Measurements from ENCODE around the gene ZDHHC3. TPM values are rescaled to one million over a fixed set of nuclear protein-coding genes. Genes with fewer than 3 reads are reported as not detected.

The ZDHHC3 gene
- total and polyA plus RNA-seq, 8 donors: 11.4 to 28.3 (median 18.7) TPM

DNA sequence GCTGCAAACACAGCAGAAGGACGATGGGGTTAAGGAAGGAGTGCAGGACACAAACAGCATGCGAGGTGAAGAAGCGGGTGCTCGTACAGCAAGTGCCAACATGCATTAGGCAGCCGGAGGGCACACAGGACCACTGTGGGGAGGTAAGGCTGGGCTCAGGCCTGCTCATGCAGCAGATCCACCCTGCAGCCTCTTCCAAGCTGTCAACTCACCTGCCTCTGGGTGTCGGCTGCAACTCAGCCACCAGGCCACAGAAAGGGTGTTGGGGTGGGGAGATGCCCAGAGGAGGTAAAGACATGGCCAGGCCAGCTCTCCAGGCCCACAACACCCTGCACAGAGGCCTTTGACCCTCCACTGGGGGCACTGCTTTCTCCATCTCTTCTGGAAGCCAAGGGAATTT is 57.4 kb downstream of the ZDHHC3 start:
- Histone ChIP-seq H3K4me3 (no peak overlapping the region), H3K36me3 (peaks cover 0 to 5% (median 0%) of the 10 kb centered on the region in 3 donors), H3K27ac (no peak overlapping the region), H3K27me3 (no peaks in the 10 kb centered on the region), H3K9me3 (no peaks in the 10 kb centered on the region), H3K4me1 (no peaks in the 10 kb centered on the region)
- FAIRE-seq: no peak
- intact Hi-C loops (cut with DNase I): loop anchor here in 1 of 3 donors (10.0 kb wide), 1 partner anchor 384 kb away; no protein-coding TSS in a partner anchor
- no peak for DNase-seq
- TF ChIP-seq, protein P1, sequence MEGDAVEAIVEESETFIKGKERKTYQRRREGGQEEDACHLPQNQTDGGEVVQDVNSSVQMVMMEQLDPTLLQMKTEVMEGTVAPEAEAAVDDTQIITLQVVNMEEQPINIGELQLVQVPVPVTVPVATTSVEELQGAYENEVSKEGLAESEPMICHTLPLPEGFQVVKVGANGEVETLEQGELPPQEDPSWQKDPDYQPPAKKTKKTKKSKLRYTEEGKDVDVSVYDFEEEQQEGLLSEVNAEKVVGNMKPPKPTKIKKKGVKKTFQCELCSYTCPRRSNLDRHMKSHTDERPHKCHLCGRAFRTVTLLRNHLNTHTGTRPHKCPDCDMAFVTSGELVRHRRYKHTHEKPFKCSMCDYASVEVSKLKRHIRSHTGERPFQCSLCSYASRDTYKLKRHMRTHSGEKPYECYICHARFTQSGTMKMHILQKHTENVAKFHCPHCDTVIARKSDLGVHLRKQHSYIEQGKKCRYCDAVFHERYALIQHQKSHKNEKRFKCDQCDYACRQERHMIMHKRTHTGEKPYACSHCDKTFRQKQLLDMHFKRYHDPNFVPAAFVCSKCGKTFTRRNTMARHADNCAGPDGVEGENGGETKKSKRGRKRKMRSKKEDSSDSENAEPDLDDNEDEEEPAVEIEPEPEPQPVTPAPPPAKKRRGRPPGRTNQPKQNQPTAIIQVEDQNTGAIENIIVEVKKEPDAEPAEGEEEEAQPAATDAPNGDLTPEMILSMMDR (IDR thresholded peaks at IDR 0.05): no peak
- no peak for ATAC-seq
- WGBS, 2 donors: 87% methylated on average over 6 of the region's 6 CpGs

DNA sequence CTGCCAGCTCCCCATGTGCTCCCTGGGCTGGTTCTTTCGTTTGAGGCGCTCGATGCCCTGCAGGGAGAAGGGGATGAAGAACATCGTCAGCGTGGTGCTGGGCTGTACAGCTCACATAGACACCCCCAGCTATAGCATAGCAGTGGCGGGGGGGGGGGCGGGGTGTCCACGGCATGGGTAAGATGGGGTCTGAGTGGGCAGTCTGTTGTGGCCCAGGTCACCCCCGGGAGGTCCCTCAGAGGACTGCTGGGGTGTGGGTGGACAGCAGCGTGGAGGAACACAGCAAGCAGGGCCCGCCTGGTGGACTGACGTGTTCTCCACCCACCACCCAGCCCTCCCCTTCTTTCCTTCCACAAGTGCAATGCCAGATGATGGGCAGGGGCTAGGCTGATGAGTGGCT is 57.9 kb downstream of the ZDHHC3 start:
- WGBS, 2 donors: 86 to 95% methylated on average over 11 to 12 of the region's 12 CpGs
- Histone ChIP-seq H3K27me3 (no peaks in the 10 kb centered on the region), H3K9me3 (no peaks in the 10 kb centered on the region), H3K36me3 (peaks cover 0 to 5% (median 0%) of the 10 kb centered on the region in 3 donors), H3K4me3 (no peak overlapping the region), H3K4me1 (no peaks in the 10 kb centered on the region), H3K27ac (no peak overlapping the region)
- no peak for DNase-seq
- FAIRE-seq: no peak
- intact Hi-C loops (cut with DNase I): loop anchor here in 1 of 3 donors (10.0 kb wide), 1 partner anchor 383 kb away; no protein-coding TSS in a partner anchor
- TF ChIP-seq, protein P1 (IDR thresholded peaks at IDR 0.05): no peak
- no peak for ATAC-seq

DNA sequence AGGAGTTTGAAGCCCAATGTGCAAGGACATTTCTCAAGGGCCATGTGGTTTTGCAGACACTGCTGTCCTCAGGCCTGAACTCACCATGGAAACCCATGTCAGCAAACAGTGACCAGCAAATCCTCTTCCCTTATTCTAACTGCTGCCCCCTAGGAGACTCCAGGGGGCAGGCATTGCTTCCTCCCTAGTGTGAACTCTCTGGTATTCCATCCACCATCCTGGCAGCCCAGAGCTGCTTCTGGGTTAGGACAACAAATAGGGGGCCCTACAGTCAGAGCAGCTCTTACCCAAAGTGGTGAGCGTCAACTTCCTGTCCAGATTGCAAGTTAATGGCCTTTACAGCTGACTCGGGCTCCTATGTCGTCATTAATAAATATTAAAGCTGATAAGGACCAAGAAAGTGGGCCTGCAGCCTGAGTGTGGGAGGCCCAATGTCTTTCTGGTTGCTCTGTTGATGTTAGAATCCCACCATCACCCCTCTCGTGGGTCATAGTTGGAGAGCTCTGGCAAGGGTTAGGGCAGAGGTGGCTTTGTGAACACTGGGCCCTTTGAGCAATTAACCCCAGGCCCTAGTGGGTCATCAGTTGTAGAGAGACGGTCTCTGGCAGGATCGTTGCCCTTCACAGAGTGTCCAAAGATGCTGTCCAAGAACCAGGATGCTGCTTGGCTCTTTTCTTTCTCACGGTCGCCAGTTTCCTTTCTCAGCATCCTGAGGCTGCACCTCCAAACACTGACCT is 60.1 kb downstream of the ZDHHC3 start:
- no peaks in the 10 kb centered on the region for H3K27me3 ChIP-seq
- H3K9me3 ChIP-seq: no peaks in the 10 kb centered on the region
- FAIRE-seq (no peak), DNase-seq (no peak), ATAC-seq (no peak)
- H3K4me3 ChIP-seq: no peak overlapping the region
- WGBS, 2 donors: 53 to 56% methylated on average over 8 of the region's 8 CpGs
- no peaks in the 10 kb centered on the region for H3K4me1 ChIP-seq
- H3K27ac ChIP-seq: no peak overlapping the region
- intact Hi-C loops (cut with DNase I): loop anchor here in 2 of 3 donors (2.0 to 10.0 kb wide), 2 partner anchors 381 to 385 kb away; no protein-coding TSS in a partner anchor
- H3K36me3 ChIP-seq: no peaks in the 10 kb centered on the region
- TF ChIP-seq, protein P1 (IDR thresholded peaks at IDR 0.05): no peak

DNA sequence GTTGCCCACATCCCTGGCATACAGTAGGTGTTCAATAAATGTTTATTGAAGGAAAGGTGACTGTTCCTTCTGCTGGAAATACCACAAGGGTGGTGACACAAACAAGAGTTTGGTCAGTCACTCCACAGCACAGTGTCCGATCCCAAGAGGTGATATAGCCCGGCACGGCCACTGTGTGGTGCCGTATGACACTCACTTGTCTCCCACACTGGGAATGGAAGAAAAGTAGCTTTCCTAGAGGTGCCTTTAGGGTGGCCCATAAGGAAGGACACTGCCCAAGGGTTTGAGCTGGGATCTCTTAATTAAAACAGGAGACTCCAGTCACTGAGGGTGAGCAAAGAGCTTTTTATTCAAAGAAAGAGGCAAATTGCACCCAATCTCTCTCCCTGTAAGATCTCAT is 61.0 kb downstream of the ZDHHC3 start:
- H3K4me3 ChIP-seq: no peak overlapping the region
- ATAC-seq: peak; percentile 38 to 72 (median 58)
- H3K27ac ChIP-seq: no peak overlapping the region
- TF ChIP-seq, protein P1 (IDR thresholded peaks at IDR 0.05): no peak
- H3K36me3 ChIP-seq: no peaks in the 10 kb centered on the region
- H3K4me1 ChIP-seq: no peaks in the 10 kb centered on the region
- no peaks in the 10 kb centered on the region for H3K9me3 ChIP-seq
- WGBS, 2 donors: 55 to 56% methylated on average over 4 of the region's 4 CpGs
- DNase-seq: no peak
- H3K27me3 ChIP-seq: no peaks in the 10 kb centered on the region
- FAIRE-seq: no peak
- intact Hi-C loops (cut with DNase I): loop anchor here (2.0 to 10.0 kb wide), 3 partner anchors 380 to 384 kb away; no protein-coding TSS in a partner anchor
